ENCODE data around the gene DOC2B. TPM values are rescaled to one million over a fixed set of nuclear protein-coding genes. Genes with fewer than 3 reads are reported as not detected.

Gene DOC2B
- total and polyA plus RNA-seq, 2 of the 8 experiments (the other 6 are each of a cell fraction or from before 2014, with no cell fraction given), result 1.3 to 3.3 TPM

DNA sequence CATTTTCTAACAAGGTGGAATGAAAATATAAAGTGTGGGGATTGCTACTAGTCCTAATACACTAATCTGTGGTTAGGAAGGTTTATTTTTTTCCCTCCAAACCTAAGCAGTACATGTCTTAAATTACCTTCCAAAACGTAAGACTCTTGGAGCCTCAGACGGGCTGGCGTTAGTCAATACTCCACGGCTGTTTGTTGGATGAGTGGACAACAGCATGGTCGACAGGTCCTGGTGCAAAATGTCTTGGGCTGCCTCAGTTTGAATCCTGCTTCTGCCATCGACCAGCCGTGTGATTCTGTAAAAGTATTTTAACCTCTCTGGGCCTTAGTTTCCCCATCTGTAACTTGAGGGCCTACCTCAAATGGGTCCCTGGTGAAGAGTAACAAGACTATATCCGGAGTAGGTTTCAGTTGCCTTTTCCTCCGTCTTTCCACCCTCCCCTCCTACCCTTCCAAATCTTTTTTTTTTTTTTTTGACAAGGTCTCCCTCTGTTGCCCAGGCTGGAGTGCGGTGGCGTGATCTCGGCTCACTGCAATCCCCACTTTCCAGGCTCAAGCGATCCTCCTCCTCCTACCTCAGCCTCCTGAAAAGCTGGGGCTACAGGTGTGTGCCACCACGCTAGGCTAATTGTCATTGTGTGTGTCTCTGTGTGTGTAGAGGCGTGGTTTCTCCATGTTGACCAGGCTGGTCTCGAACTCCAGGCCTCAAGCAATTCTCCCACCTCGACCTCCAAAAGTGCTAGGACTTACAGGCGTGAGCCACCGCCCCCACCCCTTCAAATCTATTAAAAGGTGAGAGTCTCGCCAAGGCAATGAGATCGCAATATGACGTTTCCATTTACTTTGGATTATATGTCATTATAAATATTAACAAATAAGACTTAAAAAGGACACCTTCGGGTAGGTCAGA is 38.3 kb downstream of the DOC2B start (continued):
- no peak for TF ChIP-seq TAF7 (optimal IDR thresholded peaks at IDR 0.05; ENCODE audit: borderline replicate concordance, low read depth, low read length)

All from H1 (cell line).